Cardiac fibroblast (primary cell): ENCODE data around the gene RTL9.

Experiments
- DNase-seq, 2 donors: peaks; one replicate each; pipeline versions ENCODE4 v3.0.0 to v3.0.0-alpha.2; 2010; ENCODE audit warnings: low read depth in 2 of 2
- H3K4me3 ChIP-seq, 2 donors: replicated peaks in 1 of 2; 1 replicate in 1 of 2; 2 replicates in 1 of 2; pipeline ENCODE4 v1.5.1; 2011; ENCODE audit warnings: low read depth in 2 of 2, low read length in 2 of 2, mild to moderate bottlenecking in 2 of 2, moderate library complexity in 1 of 2
- TF ChIP-seq, protein P1 (sequence below): IDR thresholded peaks from one replicate; pipeline ENCODE4 v1.5.1; 2011; ENCODE audit warnings: low read depth, mild to moderate bottlenecking, low read length, inconsistent platforms

The RTL9 gene

DNA sequence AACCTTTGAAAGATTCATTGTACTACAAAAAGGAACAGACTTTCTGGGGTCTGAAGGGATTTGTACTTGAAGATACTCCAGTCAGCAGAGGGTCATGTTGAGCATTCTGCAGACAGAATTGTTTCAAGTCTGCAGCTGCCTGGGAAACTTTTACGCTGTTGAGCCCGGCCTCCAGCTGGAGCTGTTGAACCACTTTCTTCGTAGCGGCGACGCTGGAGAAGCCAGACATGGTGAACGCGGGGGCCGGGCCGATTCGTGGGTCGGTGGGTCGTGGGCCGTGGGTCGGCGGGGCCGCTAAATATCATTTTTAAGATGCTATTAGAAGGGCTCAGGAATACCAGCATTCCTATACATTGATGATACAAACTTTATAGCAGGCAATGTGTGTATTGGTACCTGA is 12.0 kb upstream of the RTL9 start:
- H3K4me3 ChIP-seq = no peak overlapping the region
- DNase-seq = peak; percentile 33 to 56
- TF ChIP-seq, protein P1, sequence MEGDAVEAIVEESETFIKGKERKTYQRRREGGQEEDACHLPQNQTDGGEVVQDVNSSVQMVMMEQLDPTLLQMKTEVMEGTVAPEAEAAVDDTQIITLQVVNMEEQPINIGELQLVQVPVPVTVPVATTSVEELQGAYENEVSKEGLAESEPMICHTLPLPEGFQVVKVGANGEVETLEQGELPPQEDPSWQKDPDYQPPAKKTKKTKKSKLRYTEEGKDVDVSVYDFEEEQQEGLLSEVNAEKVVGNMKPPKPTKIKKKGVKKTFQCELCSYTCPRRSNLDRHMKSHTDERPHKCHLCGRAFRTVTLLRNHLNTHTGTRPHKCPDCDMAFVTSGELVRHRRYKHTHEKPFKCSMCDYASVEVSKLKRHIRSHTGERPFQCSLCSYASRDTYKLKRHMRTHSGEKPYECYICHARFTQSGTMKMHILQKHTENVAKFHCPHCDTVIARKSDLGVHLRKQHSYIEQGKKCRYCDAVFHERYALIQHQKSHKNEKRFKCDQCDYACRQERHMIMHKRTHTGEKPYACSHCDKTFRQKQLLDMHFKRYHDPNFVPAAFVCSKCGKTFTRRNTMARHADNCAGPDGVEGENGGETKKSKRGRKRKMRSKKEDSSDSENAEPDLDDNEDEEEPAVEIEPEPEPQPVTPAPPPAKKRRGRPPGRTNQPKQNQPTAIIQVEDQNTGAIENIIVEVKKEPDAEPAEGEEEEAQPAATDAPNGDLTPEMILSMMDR = peak; percentile 24

- TF ChIP-seq, protein P1 = no peak
- peak in 1 of 2 donors; percentile 33 for DNase-seq
- no peak overlapping the region for H3K4me3 ChIP-seq
Measured at GRCh38 chrX:110359273-110359672, 625 bp downstream of the RTL9 start.

GRCh38 chrX:110363244-110363643 is 4.6 kb downstream of the RTL9 start:
- no peak overlapping the region for H3K4me3 ChIP-seq
- DNase-seq = no peak

DNA sequence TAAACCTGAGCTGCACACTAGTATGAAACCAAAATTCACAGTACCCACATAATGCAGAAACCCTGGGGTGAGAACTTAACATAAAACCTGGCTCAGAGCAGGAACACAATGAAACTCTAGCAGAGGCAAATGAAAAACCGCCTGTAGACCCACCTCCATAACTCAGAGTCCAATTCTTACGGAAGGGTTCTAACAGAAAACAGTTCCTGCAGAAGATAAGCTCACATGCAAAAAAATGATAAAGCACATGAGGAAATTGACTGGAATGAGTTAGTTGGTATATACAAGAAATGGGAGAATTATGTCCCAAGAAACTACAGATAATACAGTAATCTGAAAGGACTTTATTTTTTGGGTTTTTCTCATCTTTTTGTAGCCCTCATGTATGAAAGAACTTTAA is 14.7 kb downstream of the RTL9 start:
- no peak for DNase-seq
- TF ChIP-seq, protein P1 = no peak

More at GRCh38 chrX:110363244-110363643, 4.6 kb downstream of the RTL9 start:
- TF ChIP-seq, protein P1 = no peak

DNA sequence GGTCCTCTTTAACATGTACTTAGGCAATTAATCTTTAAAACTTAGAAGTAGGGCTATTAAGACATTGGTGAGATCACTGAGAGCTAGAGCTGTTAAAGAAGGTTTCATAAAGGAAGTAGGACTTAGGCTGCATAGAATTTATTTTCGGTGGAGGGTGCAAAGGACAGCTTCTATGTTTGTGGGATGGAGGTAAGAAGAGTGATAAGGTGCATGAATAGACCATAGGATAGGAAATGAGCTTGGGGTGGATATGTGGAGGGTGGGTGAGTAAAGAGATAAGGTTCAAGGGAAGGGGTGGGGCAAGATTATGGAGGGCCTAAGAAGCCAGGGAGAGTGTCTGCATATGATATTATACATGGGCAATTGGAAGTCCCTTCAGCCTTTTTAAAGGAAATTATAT is 15.9 kb downstream of the RTL9 start:
- TF ChIP-seq, protein P1 = no peak

More for the DNA sequence above, 14.7 kb downstream of the RTL9 start:
- H3K4me3 ChIP-seq = no peak overlapping the region

DNA sequence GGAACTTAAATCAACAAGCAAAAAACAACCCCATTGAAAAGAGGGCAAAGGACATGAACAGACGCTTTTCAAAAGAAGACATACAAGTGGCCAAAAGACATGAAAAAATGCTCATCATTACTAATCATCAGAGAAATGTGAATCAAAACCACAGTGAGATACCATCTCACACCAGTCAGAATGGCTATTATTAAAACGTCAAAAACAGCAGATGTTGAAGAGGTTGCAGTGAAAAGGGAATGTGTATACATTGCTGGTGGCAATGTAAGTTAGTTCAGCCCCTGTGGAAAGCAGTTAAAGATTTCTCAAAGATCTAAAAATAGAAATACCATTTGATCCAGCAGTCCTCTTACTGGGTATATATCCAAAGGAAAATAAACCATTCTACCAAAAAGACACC is 22.6 kb downstream of the RTL9 start:
- H3K4me3 ChIP-seq = no peak overlapping the region

More for the DNA sequence above, 15.9 kb downstream of the RTL9 start:
- no peak for DNase-seq
- H3K4me3 ChIP-seq = no peak overlapping the region

More for the DNA sequence above, 22.6 kb downstream of the RTL9 start:
- TF ChIP-seq, protein P1 = no peak
- peak; percentile 18 to 36 for DNase-seq
